ENCODE measurements around the gene PIP5K1C. TPM values are rescaled to one million over a fixed set of nuclear protein-coding genes. Genes with fewer than 3 reads are reported as not detected.

The PIP5K1C gene
- total RNA-seq, 2 experiments from 2014 or later = 14.6 to 15.3 TPM

GRCh38 chr19:3665681-3666544 lies 34.4 kb downstream of the PIP5K1C start:
- intact Hi-C loops (cut with DNase I, micrococcal nuclease) = loop anchor here (1.0 to 2.0 kb wide), 3 partner anchors 34 to 40 kb away; partner anchors contain the start of gene PIP5K1C (in 2 of the 2)
- CTCF ChIA-PET = interaction anchor here (0.6 to 2.3 kb wide), 8 partner anchors 21 to 38 kb away, joined by 3 to 11 read pairs (median 3); partner anchors contain the start of gene PIP5K1C
- no peaks in the 10 kb centered on the region for H3K9me3 Mint-ChIP-seq (ENCODE audit: low read depth)
- POLR2A ChIA-PET = no interaction called here
- DNase-seq (peak; percentile 86), ATAC-seq (peak; percentile 88)
- H3K27me3 Mint-ChIP-seq = no peaks in the 10 kb centered on the region
- peaks cover 2% of the 10 kb centered on the region for H3K36me3 Mint-ChIP-seq (ENCODE audit: low read depth)
- H3K27ac Mint-ChIP-seq = no peak overlapping the region
- H3K4me1 Mint-ChIP-seq = peaks cover 9% of the 10 kb centered on the region
- H3K4me3 Mint-ChIP-seq = no peak overlapping the region

GRCh38 chr19:3664879-3665642 lies 35.2 kb downstream of the PIP5K1C start:
- H3K4me3 Mint-ChIP-seq = no peak overlapping the region
- H3K9me3 Mint-ChIP-seq (ENCODE audit: low read depth) = no peaks in the 10 kb centered on the region
- H3K4me1 Mint-ChIP-seq = peaks cover 3% of the 10 kb centered on the region
- ChIA-PET POLR2A (no interaction called here), CTCF (interaction anchor here (0.6 to 1.2 kb wide), 2 partner anchors 26 to 27 kb away, joined by 3 read pairs; no protein-coding TSS in a partner anchor)
- H3K27me3 Mint-ChIP-seq = no peaks in the 10 kb centered on the region
- ATAC-seq (no peak), DNase-seq (no peak)
- H3K27ac Mint-ChIP-seq = no peak overlapping the region
- intact Hi-C loops (cut with DNase I, micrococcal nuclease) = loop anchor here in 1 of 2 experiments (1.0 kb wide), 1 partner anchor 41 kb away; no protein-coding TSS in a partner anchor
- H3K36me3 Mint-ChIP-seq (ENCODE audit: low read depth) = peaks cover 4% of the 10 kb centered on the region

GRCh38 chr19:3663838-3664237 lies 36.4 kb downstream of the PIP5K1C start:
- intact Hi-C loops (cut with DNase I, micrococcal nuclease) = no loop called here
- H3K27ac Mint-ChIP-seq = no peak overlapping the region
- POLR2A ChIA-PET = no interaction called here
- no peaks in the 10 kb centered on the region for H3K9me3 Mint-ChIP-seq (ENCODE audit: low read depth)
- H3K4me3 Mint-ChIP-seq = no peak overlapping the region
- peaks cover 4% of the 10 kb centered on the region for H3K36me3 Mint-ChIP-seq (ENCODE audit: low read depth)
- CTCF ChIA-PET = no interaction called here
- no peaks in the 10 kb centered on the region for H3K4me1 Mint-ChIP-seq
- no peaks in the 10 kb centered on the region for H3K27me3 Mint-ChIP-seq
- DNase-seq (no peak), ATAC-seq (no peak)

- POLR2A ChIA-PET = no interaction called here
- Mint-ChIP-seq H3K9me3 (ENCODE audit: low read depth) (no peaks in the 10 kb centered on the region), H3K4me1 (no peaks in the 10 kb centered on the region), H3K4me3 (no peak overlapping the region), H3K27ac (no peak overlapping the region), H3K27me3 (no peaks in the 10 kb centered on the region), H3K36me3 (ENCODE audit: low read depth) (peaks cover 9% of the 10 kb centered on the region)
- CTCF ChIA-PET = interaction anchor here (0.5 to 1.5 kb wide), 9 partner anchors 10 to 409 kb away, joined by 3 to 7 read pairs (median 3); no protein-coding TSS in a partner anchor
- DNase-seq (no peak), ATAC-seq (no peak)
- intact Hi-C loops (cut with DNase I, micrococcal nuclease) = no loop called here
These were observed 38.7 kb downstream of the PIP5K1C start for GRCh38 chr19:3661284-3662238.

- no peak overlapping the region for H3K27ac Mint-ChIP-seq
- DNase-seq = no peak
- H3K9me3 Mint-ChIP-seq (ENCODE audit: low read depth) = no peaks in the 10 kb centered on the region
- no peak overlapping the region for H3K4me3 Mint-ChIP-seq
- CTCF ChIA-PET = interaction anchor here (0.8 to 0.9 kb wide), 2 partner anchors 46 to 58 kb away, joined by 3 to 4 read pairs; no protein-coding TSS in a partner anchor
- H3K36me3 Mint-ChIP-seq (ENCODE audit: low read depth) = peaks cover 9% of the 10 kb centered on the region
- intact Hi-C loops (cut with DNase I, micrococcal nuclease) = no loop called here
- H3K27me3 Mint-ChIP-seq = no peaks in the 10 kb centered on the region
- no peak for ATAC-seq
- POLR2A ChIA-PET = no interaction called here
- no peaks in the 10 kb centered on the region for H3K4me1 Mint-ChIP-seq
These were observed 39.6 kb downstream of the PIP5K1C start for GRCh38 chr19:3660493-3661219.

GRCh38 chr19:3659746-3660112 lies 40.5 kb downstream of the PIP5K1C start:
- H3K4me1 Mint-ChIP-seq = no peaks in the 10 kb centered on the region
- no peaks in the 10 kb centered on the region for H3K27me3 Mint-ChIP-seq
- POLR2A ChIA-PET = no interaction called here
- peaks cover 9% of the 10 kb centered on the region for H3K36me3 Mint-ChIP-seq (ENCODE audit: low read depth)
- CTCF ChIA-PET = no interaction called here
- DNase-seq = no peak
- no peak overlapping the region for H3K4me3 Mint-ChIP-seq
- ATAC-seq = no peak
- H3K27ac Mint-ChIP-seq = no peak overlapping the region
- no peaks in the 10 kb centered on the region for H3K9me3 Mint-ChIP-seq (ENCODE audit: low read depth)
- intact Hi-C loops (cut with DNase I, micrococcal nuclease) = no loop called here

GRCh38 chr19:3658870-3659745 lies 41.2 kb downstream of the PIP5K1C start:
- Mint-ChIP-seq H3K27me3 (no peaks in the 10 kb centered on the region), H3K4me1 (no peaks in the 10 kb centered on the region), H3K9me3 (ENCODE audit: low read depth) (no peaks in the 10 kb centered on the region), H3K36me3 (ENCODE audit: low read depth) (peaks cover 9% of the 10 kb centered on the region), H3K27ac (no peak overlapping the region), H3K4me3 (no peak overlapping the region)
- intact Hi-C loops (cut with DNase I, micrococcal nuclease) = no loop called here
- ChIA-PET POLR2A (no interaction called here), CTCF (no interaction called here)
- ATAC-seq = no peak
- DNase-seq = no peak

- CTCF ChIA-PET = no interaction called here
- intact Hi-C loops (cut with DNase I, micrococcal nuclease) = no loop called here
- ATAC-seq = no peak
- Mint-ChIP-seq H3K4me3 (no peak overlapping the region), H3K36me3 (ENCODE audit: low read depth) (peaks cover 9% of the 10 kb centered on the region), H3K4me1 (no peaks in the 10 kb centered on the region), H3K27me3 (no peaks in the 10 kb centered on the region), H3K27ac (no peak overlapping the region), H3K9me3 (ENCODE audit: low read depth) (no peaks in the 10 kb centered on the region)
- POLR2A ChIA-PET = no interaction called here
- DNase-seq = no peak
These were observed 42.0 kb downstream of the PIP5K1C start for GRCh38 chr19:3658004-3658869.

GRCh38 chr19:3657395-3657769 lies 42.9 kb downstream of the PIP5K1C start:
- ATAC-seq = no peak
- Mint-ChIP-seq H3K4me3 (no peak overlapping the region), H3K4me1 (no peaks in the 10 kb centered on the region), H3K36me3 (ENCODE audit: low read depth) (peaks cover 9% of the 10 kb centered on the region), H3K9me3 (ENCODE audit: low read depth) (no peaks in the 10 kb centered on the region), H3K27me3 (no peaks in the 10 kb centered on the region), H3K27ac (no peak overlapping the region)
- intact Hi-C loops (cut with DNase I, micrococcal nuclease) = no loop called here
- DNase-seq = no peak
- POLR2A ChIA-PET = no interaction called here
- CTCF ChIA-PET = interaction anchor here (0.6 kb wide), 1 partner anchor 521 kb away, joined by 4 read pairs; no protein-coding TSS in a partner anchor
